ENCODE results near the gene IST1.
A peak's percentile ranks its signal among the peaks of the same experiment; 100 is the strongest.

The IST1 gene

DNA sequence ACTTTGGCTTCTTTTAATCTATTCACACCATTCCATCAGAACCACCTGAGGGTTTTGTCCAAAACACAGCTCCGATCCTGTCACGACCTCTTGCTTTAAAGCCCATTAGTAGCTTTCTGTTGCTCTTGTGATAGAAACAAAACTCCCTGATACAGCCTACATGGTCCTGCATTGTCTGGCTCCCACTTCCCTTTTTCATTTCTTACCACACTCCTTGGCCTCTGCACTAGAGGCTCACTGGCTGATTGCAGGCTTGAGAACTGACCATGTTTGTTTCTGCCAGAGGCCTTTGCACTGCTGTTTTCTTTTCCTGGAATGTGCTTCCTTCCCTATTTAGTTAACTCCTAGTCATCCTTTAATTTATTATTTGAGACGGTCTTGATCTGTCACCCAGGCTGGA lies 23.7 kb downstream of the IST1 start:
- DNase-seq (ENCODE audit: low spot score) = no peak

DNA sequence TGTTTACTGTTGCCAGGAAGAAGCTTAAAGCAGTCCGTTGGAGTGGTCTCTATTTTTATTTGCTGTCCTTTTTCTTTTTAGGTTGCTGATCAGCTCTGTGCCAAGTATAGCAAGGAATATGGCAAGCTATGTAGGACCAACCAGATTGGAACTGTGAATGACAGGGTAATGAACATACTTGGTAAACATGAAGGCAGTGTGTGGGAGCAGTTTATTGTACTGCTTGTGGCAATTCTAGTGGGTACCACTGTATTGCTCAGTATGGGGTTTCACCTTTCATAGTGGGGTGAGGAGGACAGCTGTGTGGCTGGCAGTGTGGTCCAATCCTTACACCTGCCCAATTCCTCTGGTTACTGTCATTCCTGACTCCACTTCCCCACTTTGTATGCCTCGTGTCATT lies 25.3 kb downstream of the IST1 start:
- no peak for DNase-seq (ENCODE audit: low spot score)

- no peak for DNase-seq (ENCODE audit: low spot score)
Measured at GRCh38 chr16:71923941-71924690, 28.8 kb downstream of the IST1 start.

DNA sequence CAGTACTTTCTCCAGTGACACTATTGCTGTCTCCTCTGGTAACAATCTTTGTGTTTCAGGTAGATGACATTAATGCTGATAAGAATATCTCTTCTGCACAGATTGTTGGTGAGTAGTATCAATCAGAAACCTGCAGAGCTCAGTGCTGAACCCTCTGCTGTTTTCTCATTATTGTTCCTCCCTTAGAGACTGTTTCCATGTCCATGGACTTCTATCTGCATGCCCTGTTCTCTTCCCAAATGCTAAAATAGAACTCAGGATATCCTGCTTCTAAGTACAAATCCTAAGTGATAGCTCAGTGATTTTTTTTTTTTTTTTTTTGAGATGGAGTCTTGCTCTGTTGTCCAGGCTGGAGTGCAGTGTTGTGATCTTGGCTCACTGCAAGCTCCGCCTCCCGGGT lies 29.4 kb downstream of the IST1 start:
- DNase-seq (ENCODE audit: low spot score) = no peak

GRCh38 chr16:71927383-71927782 lies 32.1 kb downstream of the IST1 start:
- no peak for DNase-seq (ENCODE audit: low spot score)

GRCh38 chr16:71927787-71928186 lies 32.5 kb downstream of the IST1 start:
- no peak for DNase-seq (ENCODE audit: low spot score)

DNA sequence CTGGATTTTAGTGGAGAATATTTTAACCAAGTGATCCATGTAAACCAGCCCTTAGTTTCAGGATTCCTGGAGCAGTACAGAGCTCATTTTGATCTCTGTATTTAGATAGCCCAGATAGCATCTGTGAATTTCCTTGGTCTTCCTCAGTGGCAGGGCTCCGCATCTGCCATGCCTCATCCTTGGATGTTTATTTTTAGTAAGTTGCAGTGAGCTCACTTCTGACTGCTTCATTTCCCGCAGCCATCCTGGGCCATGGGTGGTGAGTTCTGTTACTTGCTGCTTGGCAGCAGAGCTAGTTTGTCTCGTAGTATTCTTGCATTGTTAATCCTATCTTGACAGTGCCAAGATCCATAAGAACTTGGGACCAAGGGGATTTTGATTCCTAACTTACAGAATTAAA lies 33.7 kb downstream of the IST1 start:
- no peak for DNase-seq (ENCODE audit: low spot score)

- no peak for DNase-seq (ENCODE audit: low spot score)
Measured at GRCh38 chr16:71930013-71930563, 34.8 kb downstream of the IST1 start.

DNA sequence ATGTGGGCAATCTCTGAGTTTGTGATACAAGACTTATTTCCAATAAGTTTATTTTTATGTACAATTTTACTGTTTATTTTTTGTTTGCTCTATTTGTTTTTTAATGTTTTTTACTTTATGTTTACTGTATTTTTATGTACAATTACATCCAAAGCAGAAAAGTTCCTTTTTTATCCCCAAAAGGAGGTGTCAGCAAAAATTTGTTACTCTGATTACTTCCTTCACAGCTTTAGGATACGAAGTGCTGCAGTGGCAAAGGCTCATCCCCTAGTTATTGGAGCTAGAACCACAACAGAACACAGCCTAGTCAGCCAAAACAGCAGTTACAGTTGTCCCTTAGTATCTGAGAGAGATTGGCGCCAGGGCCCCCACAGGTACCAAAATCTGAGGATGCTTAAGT lies 35.7 kb downstream of the IST1 start:
- DNase-seq (ENCODE audit: low spot score) = no peak

DNA sequence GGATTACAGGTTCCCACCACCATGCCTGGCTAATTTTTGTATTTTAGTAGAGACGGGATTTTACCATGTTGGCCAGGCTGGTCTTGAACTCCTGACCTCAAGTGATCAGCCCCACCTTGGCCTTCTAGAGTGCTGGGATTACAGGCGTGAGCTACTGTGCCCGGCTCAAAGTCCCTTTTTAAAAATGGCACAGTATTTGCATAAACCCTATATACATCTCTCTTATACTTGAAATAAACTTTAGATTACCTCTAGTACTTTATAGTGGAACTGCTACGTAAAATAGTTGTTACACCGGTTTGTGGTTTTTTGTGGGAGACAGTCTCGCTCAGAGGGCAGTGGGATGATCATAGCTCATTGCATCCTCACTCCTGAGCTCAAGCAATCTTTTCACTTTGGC lies 36.3 kb downstream of the IST1 start:
- no peak for DNase-seq (ENCODE audit: low spot score)

DNA sequence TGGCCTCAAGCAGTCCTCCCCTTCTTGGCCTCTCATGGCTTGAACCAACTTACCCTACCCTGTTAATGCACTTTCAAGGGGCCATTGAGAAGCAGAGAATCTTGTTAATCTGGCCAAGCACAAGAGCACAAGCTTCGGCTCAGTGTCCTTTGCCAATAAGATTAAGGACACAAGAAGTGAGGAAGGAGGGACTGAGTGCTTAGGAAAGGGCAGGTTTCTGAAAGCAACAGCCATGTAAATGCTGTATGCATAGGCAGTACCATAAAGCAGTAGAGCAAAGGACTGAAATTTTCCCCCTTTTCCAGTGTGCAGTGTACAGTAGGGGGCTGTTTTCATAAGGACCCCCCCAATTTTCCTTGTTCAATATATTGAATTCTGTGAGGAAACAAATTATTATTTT lies 37.7 kb downstream of the IST1 start:
- DNase-seq (ENCODE audit: low spot score) = no peak

DNA sequence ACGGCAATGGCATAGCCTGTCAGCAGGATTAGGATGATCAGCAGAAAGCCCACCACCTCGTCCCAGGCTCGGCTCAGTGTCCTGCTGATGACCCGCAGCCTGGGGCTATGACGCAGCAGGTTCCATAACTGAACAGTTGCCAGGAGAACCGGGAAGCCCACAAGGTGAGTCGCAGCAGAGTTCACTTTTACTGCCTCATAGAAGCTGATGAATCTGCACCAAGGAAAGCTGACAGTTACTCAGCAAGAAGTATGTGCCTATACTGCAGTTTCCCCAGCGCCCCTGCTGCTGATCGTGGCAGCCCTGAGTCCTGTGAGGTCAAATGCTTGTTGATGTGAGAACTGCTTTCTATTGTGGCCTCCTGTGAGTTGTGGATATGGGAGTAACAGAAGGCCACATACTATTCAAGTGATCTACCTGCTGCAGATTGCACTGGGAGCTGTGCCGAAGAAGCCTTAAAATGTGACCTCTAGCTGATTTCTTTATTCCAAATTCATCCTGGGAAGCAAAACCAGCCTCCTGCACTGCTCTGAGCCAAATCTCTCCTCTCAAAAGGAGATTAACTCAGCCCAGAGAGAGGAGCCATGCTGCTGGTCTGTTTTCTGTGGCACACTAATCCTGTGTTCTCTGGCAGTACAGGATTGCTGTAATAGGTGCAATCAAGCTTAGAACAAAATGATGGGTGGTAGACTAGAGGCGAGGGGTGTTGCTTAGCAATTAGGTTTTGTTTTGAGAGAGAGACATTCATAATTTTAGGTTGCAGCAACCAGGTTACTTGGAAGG lies 38.8 kb downstream of the IST1 start:
- peak; percentile 50 for DNase-seq (ENCODE audit: low spot score)

DNA sequence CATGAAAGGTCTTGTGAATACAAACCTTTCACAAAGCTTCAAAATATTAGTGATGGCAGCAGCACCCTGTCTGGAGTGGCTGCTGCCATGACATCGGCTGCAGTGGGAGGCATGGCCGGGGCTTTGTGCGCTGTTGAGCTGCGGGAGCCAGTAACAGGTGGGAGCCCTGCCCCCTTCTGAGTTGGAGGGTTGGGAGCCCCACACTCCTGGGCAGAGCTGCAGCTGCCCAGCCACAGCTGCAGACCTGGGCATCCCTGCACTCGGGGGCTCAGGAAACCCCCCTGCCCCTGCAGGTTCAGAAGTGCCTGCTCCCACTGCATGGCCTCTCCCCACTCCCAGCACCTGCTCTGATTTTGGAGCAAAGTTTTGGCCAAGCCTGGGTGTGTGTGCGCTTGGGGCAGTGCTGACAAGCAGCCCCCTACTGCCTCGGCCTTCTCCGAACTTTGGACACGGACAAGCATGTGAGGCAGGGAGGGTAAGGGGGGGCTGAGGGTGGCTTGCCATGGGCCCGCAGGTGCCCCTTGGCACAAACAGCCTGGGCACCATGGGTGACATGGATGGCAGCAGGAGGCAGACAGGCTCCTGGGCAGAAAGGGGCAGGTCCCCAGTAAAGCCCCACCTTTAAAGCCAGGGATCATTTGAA lies 42.7 kb downstream of the IST1 start:
- no peak for DNase-seq (ENCODE audit: low spot score)

DNA sequence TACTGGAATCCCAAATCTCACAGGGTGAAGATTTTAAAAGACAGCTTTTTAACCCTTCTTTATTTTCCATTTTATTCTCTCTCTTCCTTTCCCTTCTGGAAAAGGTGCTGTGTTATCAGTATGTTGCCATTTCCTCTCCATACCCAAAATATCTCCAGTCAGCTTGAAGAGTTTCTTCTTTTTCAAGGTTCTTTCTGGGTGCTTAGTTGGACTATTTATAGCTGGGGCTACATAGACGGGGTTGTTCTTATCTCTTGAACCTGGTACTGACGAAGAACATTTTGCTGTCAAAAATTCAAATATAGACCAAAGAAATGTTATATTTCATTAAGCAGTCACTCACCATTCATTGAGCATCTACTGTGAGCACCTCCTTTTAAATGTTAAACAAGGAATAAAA lies 48.6 kb downstream of the IST1 start:
- DNase-seq (ENCODE audit: low spot score) = no peak

DNA sequence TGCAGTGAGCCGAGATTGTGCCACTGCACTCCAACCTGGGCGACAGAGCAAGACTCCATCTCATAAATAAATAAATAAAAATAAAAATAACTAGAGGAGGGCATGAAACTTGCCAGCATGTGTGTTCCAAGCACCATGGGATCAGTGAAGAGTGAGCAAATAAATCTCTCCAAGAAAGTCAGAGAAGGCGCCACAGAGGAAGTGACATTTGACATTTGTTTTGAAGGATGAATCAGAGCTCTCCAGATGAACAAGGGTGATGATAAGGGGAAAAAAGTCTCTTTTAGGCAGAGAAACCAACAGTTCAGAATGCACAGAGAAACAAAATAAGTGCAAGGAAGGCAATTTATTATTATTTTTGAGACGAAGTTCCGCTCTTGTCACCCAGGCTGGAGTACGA lies 50.3 kb downstream of the IST1 start:
- DNase-seq (ENCODE audit: low spot score) = no peak

- no peak for DNase-seq (ENCODE audit: low spot score)
Measured at GRCh38 chr16:71952825-71953224, 57.5 kb downstream of the IST1 start.

- no peak for DNase-seq (ENCODE audit: low spot score)
Measured at GRCh38 chr16:71954180-71954579, 58.8 kb downstream of the IST1 start.

DNA sequence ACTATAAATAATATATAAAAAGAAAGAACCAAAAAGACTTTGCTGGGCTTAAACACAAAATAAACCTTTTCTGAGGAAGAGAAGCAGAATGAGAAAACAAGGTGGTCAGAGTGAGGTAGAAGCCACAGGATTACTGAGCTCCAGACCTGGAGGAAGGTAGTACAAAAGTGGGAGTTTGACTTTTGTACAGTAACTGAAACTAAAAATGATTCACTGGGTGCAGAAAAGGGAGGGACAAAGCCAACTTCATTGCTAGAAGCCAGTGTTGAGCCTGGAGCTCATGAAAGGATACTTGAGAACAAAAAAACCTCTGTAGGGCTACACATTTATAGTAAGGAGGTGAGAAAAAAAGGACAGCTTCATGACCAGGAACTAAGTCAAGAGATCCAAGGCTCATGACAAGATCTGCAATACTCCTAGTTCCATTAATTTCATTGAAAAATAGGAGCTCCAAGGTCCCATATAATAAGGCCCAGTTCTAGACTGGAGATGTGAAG lies 59.4 kb downstream of the IST1 start:
- no peak for DNase-seq (ENCODE audit: low spot score)

DNA sequence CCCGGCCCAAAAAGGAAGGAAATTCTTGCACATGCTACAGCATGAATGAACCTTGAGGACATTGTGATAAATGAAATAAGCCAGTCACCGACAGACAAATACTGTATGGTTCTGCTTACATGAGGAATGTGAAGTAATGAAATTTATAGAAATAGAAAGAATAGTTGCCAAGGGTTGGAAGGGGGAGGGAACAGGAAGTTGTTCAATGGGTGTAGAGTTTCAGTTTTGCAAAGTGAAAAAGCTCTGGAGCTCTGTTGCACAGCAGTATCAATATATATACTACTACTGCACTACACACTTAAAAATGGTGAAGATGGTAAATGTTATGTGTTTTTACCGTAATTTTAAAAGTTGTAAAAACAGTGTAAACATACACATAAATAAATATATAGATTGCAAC lies 61.2 kb downstream of the IST1 start:
- DNase-seq (ENCODE audit: low spot score) = no peak

DNA sequence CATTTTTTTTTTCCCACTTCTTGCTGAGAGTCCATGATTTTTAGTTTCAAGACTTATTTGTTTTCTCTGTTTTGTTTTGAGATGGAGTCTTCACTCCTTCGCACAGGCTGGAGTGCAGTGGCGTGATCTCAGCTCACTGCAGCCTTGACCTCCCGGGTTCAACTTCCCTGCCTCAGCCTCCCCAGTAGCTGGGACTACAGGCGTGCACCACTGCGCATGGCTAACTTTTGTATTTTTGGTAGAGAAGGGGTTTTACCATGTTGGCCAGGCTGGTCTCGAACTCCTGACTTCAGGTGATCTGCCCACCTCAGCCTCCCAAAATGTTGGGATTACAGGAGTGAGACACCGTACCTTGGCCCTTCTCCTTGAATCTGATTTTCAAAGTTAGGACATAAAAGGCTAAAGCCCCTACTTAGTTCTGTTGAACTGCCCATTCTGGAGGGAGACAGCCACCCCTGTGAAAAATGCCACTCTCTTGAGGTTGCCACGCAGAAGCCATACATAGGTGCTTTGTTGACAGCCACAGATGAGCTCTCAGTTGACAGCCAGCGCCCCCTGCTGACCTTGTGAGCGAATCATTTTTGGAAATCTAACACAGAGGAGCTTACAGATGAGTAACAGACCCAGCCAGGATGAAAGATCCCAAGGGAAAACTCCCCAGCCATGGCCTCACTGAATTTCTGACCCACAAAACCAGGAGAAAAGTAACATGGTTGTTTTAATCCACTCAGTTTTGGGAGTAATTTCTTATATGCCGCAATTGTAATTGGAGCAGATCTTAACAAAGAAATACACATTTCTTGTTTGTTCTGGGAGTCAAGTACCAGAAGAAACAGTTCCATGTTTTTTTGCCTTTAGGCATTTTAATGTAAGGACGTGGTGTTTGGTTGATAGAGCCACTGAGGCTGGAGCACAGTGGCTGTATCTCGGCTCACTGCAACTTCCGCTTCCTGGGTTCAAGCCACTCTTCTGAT lies 66.0 kb downstream of the IST1 start:
- peak; percentile 88 for DNase-seq (ENCODE audit: low spot score)

- DNase-seq (ENCODE audit: low spot score) = no peak
Measured at GRCh38 chr16:71963125-71963875, 68.0 kb downstream of the IST1 start.

All from ecto neural progenitor cell (in vitro differentiated cells).